T-helper 22 cell (primary cell): Measurements from ENCODE around the gene MCEMP1.
"Not testable (repeated sequence)": the region's sequence is repeated elsewhere in the genome, so short reads cannot be mapped to it uniquely, and the experiment has no call there.

Experiments used
- DNase-seq: peaks from one replicate; pipeline ENCODE4 v3.0.0-alpha.2; 2020; ENCODE audit warnings: low read depth

Gene MCEMP1

GRCh38 chr19:7643629-7644549 lies 33.0 kb upstream of the MCEMP1 start:
- DNase-seq: not testable (repeated sequence)

GRCh38 chr19:7644550-7644877 lies 32.4 kb upstream of the MCEMP1 start:
- no peak for DNase-seq

- no peak for DNase-seq
These were observed 31.7 kb upstream of the MCEMP1 start for GRCh38 chr19:7645163-7645562.

- DNase-seq: no peak
These were observed 31.0 kb upstream of the MCEMP1 start for GRCh38 chr19:7645656-7646425.

- DNase-seq: no peak
These were observed 30.5 kb upstream of the MCEMP1 start for GRCh38 chr19:7646426-7646700.

GRCh38 chr19:7647156-7647555 lies 29.7 kb upstream of the MCEMP1 start:
- no peak for DNase-seq

- no peak for DNase-seq
These were observed 28.4 kb upstream of the MCEMP1 start for GRCh38 chr19:7648265-7649014.

- no peak for DNase-seq
These were observed 26.7 kb upstream of the MCEMP1 start for GRCh38 chr19:7650148-7650547.

GRCh38 chr19:7652061-7652641 lies 24.7 kb upstream of the MCEMP1 start:
- DNase-seq: peak; percentile 70

GRCh38 chr19:7654401-7654800 lies 22.5 kb upstream of the MCEMP1 start:
- no peak for DNase-seq

GRCh38 chr19:7655581-7655980 lies 21.3 kb upstream of the MCEMP1 start:
- DNase-seq: no peak

- DNase-seq: no peak
These were observed 19.6 kb upstream of the MCEMP1 start for GRCh38 chr19:7657131-7657751.

GRCh38 chr19:7658219-7658686 lies 18.6 kb upstream of the MCEMP1 start:
- no peak for DNase-seq

GRCh38 chr19:7661744-7662538 lies 14.9 kb upstream of the MCEMP1 start:
- DNase-seq: no peak

- DNase-seq: no peak
These were observed 14.2 kb upstream of the MCEMP1 start for GRCh38 chr19:7662657-7663056.

GRCh38 chr19:7663706-7664105 lies 13.2 kb upstream of the MCEMP1 start:
- no peak for DNase-seq

GRCh38 chr19:7665076-7665475 lies 11.8 kb upstream of the MCEMP1 start:
- DNase-seq: no peak

GRCh38 chr19:7668842-7669241 lies 8.0 kb upstream of the MCEMP1 start, which contains the start of gene RETN:
Gene RETN, plus strand, starts transcription at chr19:7669049. Its CDS starts 278 bp downstream, at chr19:7669327.
- no peak for DNase-seq

GRCh38 chr19:7669641-7670040 lies 7.2 kb upstream of the MCEMP1 start:
- DNase-seq: no peak

GRCh38 chr19:7670150-7670783 lies 6.6 kb upstream of the MCEMP1 start:
- DNase-seq: no peak
